HEK293 (cell line): ENCODE data around the gene WDTC1.

Experiments
- CTCF ChIA-PET: fragments of 350-600 bp; formaldehyde crosslinking; extraction: SDS; loops from one replicate; lab custom pipeline; 2021; ENCODE audit warnings: antibody characterized with exemption; lab: Yijun Ruan, JAX
- POLR2A ChIA-PET: fragments of 300-600 bp; formaldehyde crosslinking; extraction: SDS; loops from one replicate; lab custom pipeline; 2020; ENCODE audit warnings: antibody characterized with exemption, inconsistent platforms; lab: Yijun Ruan, JAX
- H3K27ac ChIP-seq: fragments of 200-500 bp; sonication (Bioruptor generic); 2 replicates; pipeline ENCODE4 v1.5.1; 2014; ENCODE audit warnings: low read depth, low read length, control low read depth, inconsistent platforms; ENCODE audit errors: extremely low read depth
- H3K36me3 ChIP-seq, 2 experiments: fragments of 200-500 bp in 1 of 2; sonication (Bioruptor generic) in 1 of 2; 1 replicate in 1 of 2; 2 replicates in 1 of 2; pipeline ENCODE4 v1.5.1; 2014 to 2017; ENCODE audit warnings: inconsistent platforms in 2 of 2, low read length in 2 of 2; ENCODE audit not compliant: control insufficient read depth in 2 of 2, insufficient read depth in 1 of 2
- H3K4me1 ChIP-seq: fragments of 200-500 bp; sonication (Bioruptor generic); 2 replicates; pipeline ENCODE4 v1.5.1; 2014; ENCODE audit warnings: mild to moderate bottlenecking, low read length, inconsistent platforms; ENCODE audit not compliant: control insufficient read depth, insufficient read depth
- H3K4me3 ChIP-seq: 2 replicates; pipeline ENCODE4 v1.5.1; 2011; ENCODE audit warnings: low read depth, mild to moderate bottlenecking, control low read depth, low read length, moderate library complexity
- H3K9me3 ChIP-seq: fragments of 200-500 bp; sonication (Bioruptor generic); 2 replicates; pipeline ENCODE4 v1.5.1; 2014; ENCODE audit warnings: low read depth, low read length, inconsistent platforms; ENCODE audit not compliant: control insufficient read depth, insufficient read depth
- GLIS1 ChIP-seq: fragments of 450-650 bp; formaldehyde crosslinking; IDR thresholded peaks from 2 replicates; pipeline ENCODE4 v1.5.1; 2016; ENCODE audit warnings: missing biosample characterization, missing genetic modification characterization
- GLIS2 ChIP-seq: fragments of 450-650 bp; formaldehyde crosslinking; IDR thresholded peaks from 2 replicates; pipeline ENCODE4 v1.5.1; 2016; ENCODE audit warnings: missing biosample characterization, missing genetic modification characterization
- KLF9 ChIP-seq: fragments of 450-650 bp; formaldehyde crosslinking; IDR thresholded peaks from 2 replicates; pipeline ENCODE4 v1.5.1; 2016; ENCODE audit warnings: missing biosample characterization, missing genetic modification characterization, low read depth
- SCRT1 ChIP-seq: fragments of 450-650 bp; formaldehyde crosslinking; IDR thresholded peaks from 2 replicates; pipeline ENCODE4 v1.5.1; 2016; ENCODE audit warnings: missing biosample characterization, missing genetic modification characterization, borderline replicate concordance
- SCRT2 ChIP-seq: fragments of 450-650 bp; formaldehyde crosslinking; IDR thresholded peaks from 2 replicates; pipeline ENCODE4 v1.5.1; 2016; ENCODE audit warnings: missing biosample characterization, missing genetic modification characterization
- ZBTB48 ChIP-seq: fragments of 450-650 bp; formaldehyde crosslinking; IDR thresholded peaks from 2 replicates; pipeline ENCODE4 v1.5.1; 2016; ENCODE audit warnings: missing biosample characterization, missing genetic modification characterization
- ZBTB7A ChIP-seq: fragments of 450-650 bp; formaldehyde crosslinking; IDR thresholded peaks from 2 replicates; pipeline ENCODE4 v1.5.1; 2016; ENCODE audit warnings: low read depth, missing biosample characterization, missing genetic modification characterization
- ZIC2 ChIP-seq: fragments of 450-650 bp; formaldehyde crosslinking; IDR thresholded peaks from 2 replicates; pipeline ENCODE4 v1.5.1; 2016; ENCODE audit warnings: missing biosample characterization, missing genetic modification characterization
- ZNF114 ChIP-seq: fragments of 450-650 bp; formaldehyde crosslinking; IDR thresholded peaks from 2 replicates; pipeline ENCODE4 v1.5.0; 2017; ENCODE audit warnings: missing biosample characterization, missing genetic modification characterization
- ZNF341 ChIP-seq: fragments of 450-650 bp; formaldehyde crosslinking; IDR thresholded peaks from 2 replicates; pipeline ENCODE4; 2016; ENCODE audit warnings: low read depth, missing biosample characterization, missing genetic modification characterization
- ZNF560 ChIP-seq: fragments of 450-650 bp; formaldehyde crosslinking; IDR thresholded peaks from 2 replicates; pipeline ENCODE4 v1.5.1; 2017; ENCODE audit warnings: missing biosample characterization, missing genetic modification characterization, borderline replicate concordance
- ZNF621 ChIP-seq: fragments of 450-650 bp; formaldehyde crosslinking; IDR thresholded peaks from 2 replicates; pipeline ENCODE4 v1.5.1; 2017; ENCODE audit warnings: missing biosample characterization, missing genetic modification characterization
- ZNF664 ChIP-seq: fragments of 450-650 bp; formaldehyde crosslinking; IDR thresholded peaks from 2 replicates; pipeline ENCODE4 v1.5.1; 2016; ENCODE audit warnings: missing biosample characterization, missing genetic modification characterization
- ZNF670 ChIP-seq: fragments of 450-650 bp; formaldehyde crosslinking; IDR thresholded peaks from 2 replicates; pipeline ENCODE4 v1.5.1; 2016; ENCODE audit warnings: missing biosample characterization, missing genetic modification characterization, low read depth
- ZNF76 ChIP-seq: fragments of 450-650 bp; formaldehyde crosslinking; IDR thresholded peaks from 2 replicates; pipeline ENCODE4; 2016; ENCODE audit warnings: low read depth, missing biosample characterization, missing genetic modification characterization, borderline replicate concordance
- TF ChIP-seq, protein P1 (sequence below): fragments of 450-650 bp; formaldehyde crosslinking; IDR thresholded peaks from 2 replicates; pipeline ENCODE4 v1.5.1; 2016; ENCODE audit warnings: missing biosample characterization, missing genetic modification characterization
- TF ChIP-seq, protein P2 (sequence below): fragments of 450-650 bp; formaldehyde crosslinking; IDR thresholded peaks from 2 replicates; pipeline ENCODE4 v1.5.1; 2016; ENCODE audit warnings: missing biosample characterization, missing genetic modification characterization

The WDTC1 gene

DNA sequence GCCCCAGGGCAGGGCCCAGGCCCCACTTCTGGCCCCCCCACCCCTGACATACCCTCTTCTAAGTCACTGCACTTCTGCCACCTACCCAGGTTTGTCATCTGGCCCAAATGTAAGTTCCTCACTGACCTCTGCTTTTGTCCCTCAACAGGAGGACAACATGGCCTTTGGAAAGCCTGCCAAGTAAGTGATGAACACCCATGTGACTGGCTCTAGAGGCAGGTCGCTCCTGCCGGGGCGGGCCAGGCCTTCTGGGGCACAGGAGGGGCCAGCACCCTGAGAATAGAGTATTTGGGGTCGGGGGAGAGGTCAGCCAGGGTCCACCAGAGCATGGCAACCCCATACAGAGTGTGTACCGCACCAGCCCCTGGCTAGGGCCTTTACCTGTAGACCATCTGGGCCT, 97.5 kb downstream of the WDTC1 start:
- CTCF ChIA-PET, result interaction anchor here (0.5 to 4.0 kb wide), 29 partner anchors 8 to 396 kb away, joined by 3 to 39 read pairs (median 7); partner anchors contain the start of genes CD164L2, FCN3, MAP3K6 and SYTL1
- Histone ChIP-seq H3K36me3 (peaks cover 9 to 91% of the 10 kb centered on the region in 2 experiments; a peak in 2 of 3 replicates), H3K4me1 (no peaks in the 10 kb centered on the region), H3K27ac (no peak overlapping the region), H3K4me3 (no peak overlapping the region), H3K9me3 (no peaks in the 10 kb centered on the region)
- TF ChIP-seq ZBTB7A (tag by site-specific recombination) (no peak), ZNF664 (no peak), ZNF670 (no peak), ZNF560 (no peak), ZIC2 (no peak), ZBTB48 (tag by site-specific recombination) (no peak)
- POLR2A ChIA-PET, result interaction anchor here (1.2 to 1.4 kb wide), 2 partner anchors 9 to 34 kb away, joined by 3 to 8 read pairs; no protein-coding TSS in a partner anchor

DNA sequence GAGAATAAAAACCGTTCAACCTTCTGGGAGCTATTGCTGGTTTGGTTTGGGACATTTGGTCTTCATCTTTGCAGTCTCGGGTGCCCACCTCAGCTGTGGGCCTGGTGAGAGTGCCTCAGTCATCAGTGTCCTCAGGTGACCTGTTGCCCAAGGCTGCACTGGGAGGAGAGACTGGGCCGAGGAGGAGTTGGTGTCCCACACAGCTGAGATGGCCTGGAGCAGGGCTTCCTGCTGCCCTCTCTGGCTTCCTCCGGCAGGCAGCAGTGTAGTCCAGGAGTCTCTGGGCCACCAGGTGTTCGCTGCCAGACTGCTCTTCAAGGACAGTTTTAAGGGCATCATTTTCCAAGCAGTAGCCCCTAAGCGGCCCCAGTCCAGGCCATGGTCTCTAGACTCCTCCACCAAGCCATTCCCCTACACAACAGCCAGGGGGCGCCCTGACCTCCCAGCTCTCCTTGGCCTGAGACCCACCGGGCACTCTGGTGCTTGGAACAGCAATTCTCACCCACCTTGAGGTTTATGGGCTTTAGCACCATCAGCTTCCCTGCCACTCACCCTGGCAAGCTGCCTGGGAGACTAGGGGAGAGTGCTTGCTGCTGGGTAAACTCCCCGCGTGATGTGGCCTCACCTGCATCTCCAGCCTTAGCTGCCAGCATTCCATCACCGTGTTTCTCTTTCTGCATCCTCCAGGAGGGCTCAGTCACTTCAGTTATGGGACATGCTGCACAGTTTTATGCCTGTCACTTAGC, 98.3 kb downstream of the WDTC1 start:
- H3K36me3 ChIP-seq, result peaks cover 6 to 87% of the 10 kb centered on the region in 2 experiments; a peak in 2 of 3 replicates
- ChIA-PET POLR2A (interaction anchor here (1.2 to 1.4 kb wide), 2 partner anchors 8 to 33 kb away, joined by 3 to 8 read pairs; no protein-coding TSS in a partner anchor), CTCF (interaction anchor here (0.5 to 4.0 kb wide), 40 partner anchors 8 to 409 kb away, joined by 3 to 39 read pairs (median 4); partner anchors contain the start of genes CD164L2, FCN3, MAP3K6 and SYTL1)
- no peak overlapping the region for H3K4me3 ChIP-seq
- H3K9me3 ChIP-seq, result no peaks in the 10 kb centered on the region
- TF ChIP-seq ZBTB48 (tag by site-specific recombination), result peak; percentile 36; the same call in 1 of the 2 replicates
- TF ChIP-seq, protein P1, sequence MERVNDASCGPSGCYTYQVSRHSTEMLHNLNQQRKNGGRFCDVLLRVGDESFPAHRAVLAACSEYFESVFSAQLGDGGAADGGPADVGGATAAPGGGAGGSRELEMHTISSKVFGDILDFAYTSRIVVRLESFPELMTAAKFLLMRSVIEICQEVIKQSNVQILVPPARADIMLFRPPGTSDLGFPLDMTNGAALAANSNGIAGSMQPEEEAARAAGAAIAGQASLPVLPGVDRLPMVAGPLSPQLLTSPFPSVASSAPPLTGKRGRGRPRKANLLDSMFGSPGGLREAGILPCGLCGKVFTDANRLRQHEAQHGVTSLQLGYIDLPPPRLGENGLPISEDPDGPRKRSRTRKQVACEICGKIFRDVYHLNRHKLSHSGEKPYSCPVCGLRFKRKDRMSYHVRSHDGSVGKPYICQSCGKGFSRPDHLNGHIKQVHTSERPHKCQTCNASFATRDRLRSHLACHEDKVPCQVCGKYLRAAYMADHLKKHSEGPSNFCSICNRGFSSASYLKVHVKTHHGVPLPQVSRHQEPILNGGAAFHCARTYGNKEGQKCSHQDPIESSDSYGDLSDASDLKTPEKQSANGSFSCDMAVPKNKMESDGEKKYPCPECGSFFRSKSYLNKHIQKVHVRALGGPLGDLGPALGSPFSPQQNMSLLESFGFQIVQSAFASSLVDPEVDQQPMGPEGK, result peak; percentile 21; the same call in 1 of the 2 replicates
- peak; percentile 24; the same call in 1 of the 2 replicates for TF ChIP-seq GLIS1 (tag by site-specific recombination)
- TF ChIP-seq, protein P2, sequence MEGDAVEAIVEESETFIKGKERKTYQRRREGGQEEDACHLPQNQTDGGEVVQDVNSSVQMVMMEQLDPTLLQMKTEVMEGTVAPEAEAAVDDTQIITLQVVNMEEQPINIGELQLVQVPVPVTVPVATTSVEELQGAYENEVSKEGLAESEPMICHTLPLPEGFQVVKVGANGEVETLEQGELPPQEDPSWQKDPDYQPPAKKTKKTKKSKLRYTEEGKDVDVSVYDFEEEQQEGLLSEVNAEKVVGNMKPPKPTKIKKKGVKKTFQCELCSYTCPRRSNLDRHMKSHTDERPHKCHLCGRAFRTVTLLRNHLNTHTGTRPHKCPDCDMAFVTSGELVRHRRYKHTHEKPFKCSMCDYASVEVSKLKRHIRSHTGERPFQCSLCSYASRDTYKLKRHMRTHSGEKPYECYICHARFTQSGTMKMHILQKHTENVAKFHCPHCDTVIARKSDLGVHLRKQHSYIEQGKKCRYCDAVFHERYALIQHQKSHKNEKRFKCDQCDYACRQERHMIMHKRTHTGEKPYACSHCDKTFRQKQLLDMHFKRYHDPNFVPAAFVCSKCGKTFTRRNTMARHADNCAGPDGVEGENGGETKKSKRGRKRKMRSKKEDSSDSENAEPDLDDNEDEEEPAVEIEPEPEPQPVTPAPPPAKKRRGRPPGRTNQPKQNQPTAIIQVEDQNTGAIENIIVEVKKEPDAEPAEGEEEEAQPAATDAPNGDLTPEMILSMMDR (tag by site-specific recombination), result peak; percentile 79
- TF ChIP-seq SCRT2, result peak; percentile 91
- TF ChIP-seq ZNF114 (tag by site-specific recombination), result no peak
- TF ChIP-seq ZNF76 (tag by site-specific recombination), result no peak; the same call in 1 of the 2 replicates
- TF ChIP-seq ZNF341 (tag by site-specific recombination), result peak; percentile 66
- TF ChIP-seq ZNF621, result no peak
- peak; percentile 69; the same call in 1 of the 2 replicates for TF ChIP-seq SCRT1 (tag by site-specific recombination)
- H3K27ac ChIP-seq, result no peak overlapping the region
- no peaks in the 10 kb centered on the region for H3K4me1 ChIP-seq

DNA sequence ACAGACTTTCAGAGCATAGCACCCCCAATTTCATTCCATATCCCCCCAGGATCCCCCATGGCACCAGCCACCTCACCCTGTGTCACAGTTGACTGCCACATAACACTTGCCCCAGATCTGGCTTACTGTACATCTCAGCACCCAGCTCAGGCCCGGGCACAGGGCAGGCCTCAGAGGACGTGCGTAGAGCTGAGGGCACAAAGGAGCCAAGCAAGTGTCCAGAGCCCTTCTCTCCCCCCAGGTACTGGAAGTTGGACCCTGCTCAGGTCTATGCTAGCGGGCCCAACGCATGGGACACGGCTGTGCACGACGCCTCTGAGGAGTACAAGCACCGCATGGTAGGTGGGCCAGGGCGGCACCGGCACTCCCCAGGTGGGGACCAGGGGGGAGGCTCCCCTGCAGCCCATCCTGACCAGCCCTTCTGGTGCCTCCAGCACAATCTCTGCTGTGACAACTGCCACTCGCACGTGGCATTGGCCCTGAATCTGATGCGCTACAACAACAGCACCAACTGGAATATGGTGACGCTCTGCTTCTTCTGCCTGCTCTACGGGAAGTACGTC, 99.4 kb downstream of the WDTC1 start:
- no peaks in the 10 kb centered on the region for H3K4me1 ChIP-seq
- peak; percentile 51; the same call in 1 of the 2 replicates for TF ChIP-seq GLIS2 (tag by site-specific recombination)
- no peak for TF ChIP-seq KLF9 (tag by site-specific recombination)
- TF ChIP-seq, all 188 proteins: peak for 1
- Histone ChIP-seq H3K27ac (no peak overlapping the region), H3K36me3 (peaks cover 6 to 78% of the 10 kb centered on the region in 2 experiments; a peak in 1 of 3 replicates), H3K9me3 (no peaks in the 10 kb centered on the region), H3K4me3 (no peak overlapping the region)
- POLR2A ChIA-PET, result interaction anchor here (1.5 kb wide), 1 partner anchor 15 kb away, joined by 3 read pairs; no protein-coding TSS in a partner anchor
- CTCF ChIA-PET, result interaction anchor here (0.9 to 4.0 kb wide), 15 partner anchors 8 to 61 kb away, joined by 3 to 39 read pairs (median 14); partner anchors contain the start of genes MAP3K6, SYTL1 and TMEM222
